ENCODE measurements around the gene PDE12. TPM values are rescaled to one million over a fixed set of nuclear protein-coding genes. Genes with fewer than 3 reads are reported as not detected.

The PDE12 gene
- total and polyA plus RNA-seq, 2 of the 13 experiments (the other 11 are each of a cell fraction or from before 2014, with no cell fraction given) = 9.0 to 17.8 TPM

DNA sequence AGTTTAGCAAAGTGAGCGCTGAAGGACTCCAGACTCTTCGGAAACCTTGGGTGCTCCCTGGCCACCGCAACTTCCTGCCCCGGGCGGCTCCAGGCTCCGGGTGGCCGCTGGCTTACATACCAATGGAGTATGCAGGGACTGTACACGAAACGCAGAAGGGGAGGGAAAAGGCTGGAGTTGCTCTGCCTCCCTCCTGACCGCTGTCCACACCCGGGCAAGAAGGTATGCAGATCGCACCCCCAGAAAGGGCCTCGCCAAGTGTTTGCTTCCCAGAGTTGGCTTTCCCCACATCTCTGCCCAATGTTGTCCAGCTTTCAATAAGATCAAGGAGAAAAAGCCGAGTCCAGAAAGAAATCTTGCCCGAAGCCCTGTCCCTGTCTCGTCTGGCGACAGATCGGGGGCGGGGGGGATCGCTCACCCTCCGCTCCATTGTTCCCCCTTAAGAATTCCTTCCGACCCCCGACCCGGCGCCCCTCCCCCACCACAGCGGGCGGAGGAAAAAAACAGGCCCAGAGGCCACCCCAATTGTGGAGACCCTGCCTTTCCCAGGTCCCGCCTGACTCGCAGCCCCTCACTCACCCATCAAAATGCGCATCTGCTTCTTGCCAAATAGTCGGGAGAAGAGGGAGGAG is 40.5 kb downstream of the PDE12 start (continued):
- TF ChIP-seq THAP11 (CRISPR knock-in tag; IDR thresholded peaks at IDR 0.05) (no peak), IRX3 (CRISPR knock-in tag; IDR thresholded peaks at IDR 0.05; ENCODE audit: borderline replicate concordance, low read depth) (peak; percentile 4; the same call in 1 of the 2 replicates), TOPORS (CRISPR knock-in tag; IDR thresholded peaks at IDR 0.05) (no peak), CC2D1A (CRISPR knock-in tag; IDR thresholded peaks at IDR 0.05) (no peak), ZNF547 (CRISPR knock-in tag; IDR thresholded peaks at IDR 0.05) (no peak), DZIP1 (CRISPR knock-in tag; IDR thresholded peaks at IDR 0.05) (no peak), ELF3 (CRISPR knock-in tag; IDR thresholded peaks at IDR 0.05) (no peak), ZNF256 (CRISPR knock-in tag; conservative IDR thresholded peaks at IDR 0.05) (no peak), ZNF589 (CRISPR knock-in tag; conservative IDR thresholded peaks at IDR 0.05) (0 out of 2 replicates have a peak, but pooled peaks have one; percentile 41), HDAC2 (CRISPR knock-in tag; IDR thresholded peaks at IDR 0.05) (no peak), MED13 (CRISPR knock-in tag; IDR thresholded peaks at IDR 0.05) (0 out of 2 replicates have a peak, but pooled peaks have one; percentile 14)
- TF ChIP-seq, protein P1, sequence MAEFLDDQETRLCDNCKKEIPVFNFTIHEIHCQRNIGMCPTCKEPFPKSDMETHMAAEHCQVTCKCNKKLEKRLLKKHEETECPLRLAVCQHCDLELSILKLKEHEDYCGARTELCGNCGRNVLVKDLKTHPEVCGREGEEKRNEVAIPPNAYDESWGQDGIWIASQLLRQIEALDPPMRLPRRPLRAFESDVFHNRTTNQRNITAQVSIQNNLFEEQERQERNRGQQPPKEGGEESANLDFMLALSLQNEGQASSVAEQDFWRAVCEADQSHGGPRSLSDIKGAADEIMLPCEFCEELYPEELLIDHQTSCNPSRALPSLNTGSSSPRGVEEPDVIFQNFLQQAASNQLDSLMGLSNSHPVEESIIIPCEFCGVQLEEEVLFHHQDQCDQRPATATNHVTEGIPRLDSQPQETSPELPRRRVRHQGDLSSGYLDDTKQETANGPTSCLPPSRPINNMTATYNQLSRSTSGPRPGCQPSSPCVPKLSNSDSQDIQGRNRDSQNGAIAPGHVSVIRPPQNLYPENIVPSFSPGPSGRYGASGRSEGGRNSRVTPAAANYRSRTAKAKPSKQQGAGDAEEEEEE (CRISPR knock-in tag; IDR thresholded peaks at IDR 0.05; ENCODE audit: borderline replicate concordance) = no peak
- TF ChIP-seq, protein P2, sequence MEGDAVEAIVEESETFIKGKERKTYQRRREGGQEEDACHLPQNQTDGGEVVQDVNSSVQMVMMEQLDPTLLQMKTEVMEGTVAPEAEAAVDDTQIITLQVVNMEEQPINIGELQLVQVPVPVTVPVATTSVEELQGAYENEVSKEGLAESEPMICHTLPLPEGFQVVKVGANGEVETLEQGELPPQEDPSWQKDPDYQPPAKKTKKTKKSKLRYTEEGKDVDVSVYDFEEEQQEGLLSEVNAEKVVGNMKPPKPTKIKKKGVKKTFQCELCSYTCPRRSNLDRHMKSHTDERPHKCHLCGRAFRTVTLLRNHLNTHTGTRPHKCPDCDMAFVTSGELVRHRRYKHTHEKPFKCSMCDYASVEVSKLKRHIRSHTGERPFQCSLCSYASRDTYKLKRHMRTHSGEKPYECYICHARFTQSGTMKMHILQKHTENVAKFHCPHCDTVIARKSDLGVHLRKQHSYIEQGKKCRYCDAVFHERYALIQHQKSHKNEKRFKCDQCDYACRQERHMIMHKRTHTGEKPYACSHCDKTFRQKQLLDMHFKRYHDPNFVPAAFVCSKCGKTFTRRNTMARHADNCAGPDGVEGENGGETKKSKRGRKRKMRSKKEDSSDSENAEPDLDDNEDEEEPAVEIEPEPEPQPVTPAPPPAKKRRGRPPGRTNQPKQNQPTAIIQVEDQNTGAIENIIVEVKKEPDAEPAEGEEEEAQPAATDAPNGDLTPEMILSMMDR (CRISPR knock-in tag; IDR thresholded peaks at IDR 0.05) = no peak
- TF ChIP-seq, protein P3, sequence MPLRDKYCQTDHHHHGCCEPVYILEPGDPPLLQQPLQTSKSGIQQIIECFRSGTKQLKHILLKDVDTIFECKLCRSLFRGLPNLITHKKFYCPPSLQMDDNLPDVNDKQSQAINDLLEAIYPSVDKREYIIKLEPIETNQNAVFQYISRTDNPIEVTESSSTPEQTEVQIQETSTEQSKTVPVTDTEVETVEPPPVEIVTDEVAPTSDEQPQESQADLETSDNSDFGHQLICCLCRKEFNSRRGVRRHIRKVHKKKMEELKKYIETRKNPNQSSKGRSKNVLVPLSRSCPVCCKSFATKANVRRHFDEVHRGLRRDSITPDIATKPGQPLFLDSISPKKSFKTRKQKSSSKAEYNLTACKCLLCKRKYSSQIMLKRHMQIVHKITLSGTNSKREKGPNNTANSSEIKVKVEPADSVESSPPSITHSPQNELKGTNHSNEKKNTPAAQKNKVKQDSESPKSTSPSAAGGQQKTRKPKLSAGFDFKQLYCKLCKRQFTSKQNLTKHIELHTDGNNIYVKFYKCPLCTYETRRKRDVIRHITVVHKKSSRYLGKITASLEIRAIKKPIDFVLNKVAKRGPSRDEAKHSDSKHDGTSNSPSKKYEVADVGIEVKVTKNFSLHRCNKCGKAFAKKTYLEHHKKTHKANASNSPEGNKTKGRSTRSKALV (CRISPR knock-in tag; IDR thresholded peaks at IDR 0.05) = no peak
- TF ChIP-seq, protein P4, sequence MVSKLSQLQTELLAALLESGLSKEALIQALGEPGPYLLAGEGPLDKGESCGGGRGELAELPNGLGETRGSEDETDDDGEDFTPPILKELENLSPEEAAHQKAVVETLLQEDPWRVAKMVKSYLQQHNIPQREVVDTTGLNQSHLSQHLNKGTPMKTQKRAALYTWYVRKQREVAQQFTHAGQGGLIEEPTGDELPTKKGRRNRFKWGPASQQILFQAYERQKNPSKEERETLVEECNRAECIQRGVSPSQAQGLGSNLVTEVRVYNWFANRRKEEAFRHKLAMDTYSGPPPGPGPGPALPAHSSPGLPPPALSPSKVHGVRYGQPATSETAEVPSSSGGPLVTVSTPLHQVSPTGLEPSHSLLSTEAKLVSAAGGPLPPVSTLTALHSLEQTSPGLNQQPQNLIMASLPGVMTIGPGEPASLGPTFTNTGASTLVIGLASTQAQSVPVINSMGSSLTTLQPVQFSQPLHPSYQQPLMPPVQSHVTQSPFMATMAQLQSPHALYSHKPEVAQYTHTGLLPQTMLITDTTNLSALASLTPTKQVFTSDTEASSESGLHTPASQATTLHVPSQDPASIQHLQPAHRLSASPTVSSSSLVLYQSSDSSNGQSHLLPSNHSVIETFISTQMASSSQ (IDR thresholded peaks at IDR 0.05; ENCODE audit: low read depth) = no peak
- TF ChIP-seq, protein P4 (CRISPR knock-in tag; IDR thresholded peaks at IDR 0.05; ENCODE audit: borderline replicate concordance) = no peak

Data from HepG2 (cell line).